GM12801 (cell line): ENCODE results near the gene STOML2.

Experiments used
- TF ChIP-seq, protein P1 (sequence below): IDR thresholded peaks from one replicate; pipeline ENCODE4 v1.5.1; 2011; ENCODE audit warnings: control low read depth; ENCODE audit not compliant: insufficient read length; ENCODE audit errors: extremely low read depth

The STOML2 gene

DNA sequence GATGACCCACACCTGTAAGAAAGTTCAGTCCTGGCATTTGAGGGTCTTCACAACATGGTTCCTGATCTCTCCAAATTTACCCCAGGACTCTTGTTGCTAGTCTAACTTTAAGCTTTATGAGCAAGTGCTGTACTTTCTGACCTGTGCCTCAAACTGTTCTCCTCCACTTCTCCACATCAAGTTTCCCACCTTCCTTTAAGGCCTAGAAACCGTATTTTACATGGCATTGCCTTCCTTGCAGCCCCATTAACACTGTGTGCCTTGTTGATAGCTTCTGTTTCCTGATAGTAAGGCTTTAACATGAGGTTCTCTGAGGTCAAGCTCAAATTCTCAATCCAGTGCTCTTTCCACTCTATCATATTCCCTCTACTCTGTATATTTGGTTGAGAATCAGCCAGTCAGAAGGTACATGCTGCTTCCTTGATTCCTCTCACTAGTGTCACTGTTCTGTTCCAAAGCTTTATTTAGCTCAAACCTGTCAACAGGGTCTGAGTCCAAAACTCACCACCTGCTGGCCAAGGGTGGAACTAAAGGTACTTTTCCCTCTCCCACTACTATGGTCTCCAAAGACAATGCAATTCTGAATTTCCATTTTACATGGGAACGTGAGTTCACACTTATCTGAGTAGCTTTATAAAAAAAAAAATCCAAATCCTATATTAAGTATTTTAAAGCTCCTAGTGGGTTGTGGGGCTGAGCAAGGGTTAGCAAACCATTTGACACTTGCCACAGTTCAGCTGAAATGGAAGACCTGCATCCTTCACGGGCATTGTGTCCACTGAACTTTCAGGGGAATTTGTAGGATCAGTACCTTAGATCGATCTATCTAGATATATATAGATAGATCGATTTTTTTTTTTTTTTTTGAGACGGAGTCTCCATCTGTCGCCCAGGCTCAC, 51.6 kb downstream of the STOML2 start:
- TF ChIP-seq, protein P1, sequence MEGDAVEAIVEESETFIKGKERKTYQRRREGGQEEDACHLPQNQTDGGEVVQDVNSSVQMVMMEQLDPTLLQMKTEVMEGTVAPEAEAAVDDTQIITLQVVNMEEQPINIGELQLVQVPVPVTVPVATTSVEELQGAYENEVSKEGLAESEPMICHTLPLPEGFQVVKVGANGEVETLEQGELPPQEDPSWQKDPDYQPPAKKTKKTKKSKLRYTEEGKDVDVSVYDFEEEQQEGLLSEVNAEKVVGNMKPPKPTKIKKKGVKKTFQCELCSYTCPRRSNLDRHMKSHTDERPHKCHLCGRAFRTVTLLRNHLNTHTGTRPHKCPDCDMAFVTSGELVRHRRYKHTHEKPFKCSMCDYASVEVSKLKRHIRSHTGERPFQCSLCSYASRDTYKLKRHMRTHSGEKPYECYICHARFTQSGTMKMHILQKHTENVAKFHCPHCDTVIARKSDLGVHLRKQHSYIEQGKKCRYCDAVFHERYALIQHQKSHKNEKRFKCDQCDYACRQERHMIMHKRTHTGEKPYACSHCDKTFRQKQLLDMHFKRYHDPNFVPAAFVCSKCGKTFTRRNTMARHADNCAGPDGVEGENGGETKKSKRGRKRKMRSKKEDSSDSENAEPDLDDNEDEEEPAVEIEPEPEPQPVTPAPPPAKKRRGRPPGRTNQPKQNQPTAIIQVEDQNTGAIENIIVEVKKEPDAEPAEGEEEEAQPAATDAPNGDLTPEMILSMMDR: no peak
